Measurements from ENCODE around the gene MPLKIP.
"Not testable (repeated sequence)": the region's sequence is repeated elsewhere in the genome, so short reads cannot be mapped to it uniquely, and the experiment has no call there.

DNA sequence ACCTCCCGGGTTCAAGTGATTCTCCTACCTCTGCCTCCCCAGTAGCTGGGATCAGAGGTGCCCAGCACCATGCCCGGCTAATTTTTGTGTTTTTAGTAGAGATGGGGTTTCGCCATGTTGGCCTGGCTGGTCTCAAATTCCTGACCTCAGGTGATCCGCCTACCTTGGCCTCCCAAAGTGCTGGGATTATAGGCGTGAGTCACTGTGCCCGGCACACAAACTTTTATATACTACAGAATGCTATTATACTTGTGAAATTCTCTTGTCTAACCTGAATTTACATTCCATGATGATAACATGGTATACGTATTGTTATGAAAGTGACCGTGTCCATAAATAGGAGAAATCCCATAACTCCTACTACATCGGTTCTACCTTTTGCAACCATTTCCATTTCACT is 17.2 kb downstream of the MPLKIP start:
- TF ChIP-seq, protein P1, sequence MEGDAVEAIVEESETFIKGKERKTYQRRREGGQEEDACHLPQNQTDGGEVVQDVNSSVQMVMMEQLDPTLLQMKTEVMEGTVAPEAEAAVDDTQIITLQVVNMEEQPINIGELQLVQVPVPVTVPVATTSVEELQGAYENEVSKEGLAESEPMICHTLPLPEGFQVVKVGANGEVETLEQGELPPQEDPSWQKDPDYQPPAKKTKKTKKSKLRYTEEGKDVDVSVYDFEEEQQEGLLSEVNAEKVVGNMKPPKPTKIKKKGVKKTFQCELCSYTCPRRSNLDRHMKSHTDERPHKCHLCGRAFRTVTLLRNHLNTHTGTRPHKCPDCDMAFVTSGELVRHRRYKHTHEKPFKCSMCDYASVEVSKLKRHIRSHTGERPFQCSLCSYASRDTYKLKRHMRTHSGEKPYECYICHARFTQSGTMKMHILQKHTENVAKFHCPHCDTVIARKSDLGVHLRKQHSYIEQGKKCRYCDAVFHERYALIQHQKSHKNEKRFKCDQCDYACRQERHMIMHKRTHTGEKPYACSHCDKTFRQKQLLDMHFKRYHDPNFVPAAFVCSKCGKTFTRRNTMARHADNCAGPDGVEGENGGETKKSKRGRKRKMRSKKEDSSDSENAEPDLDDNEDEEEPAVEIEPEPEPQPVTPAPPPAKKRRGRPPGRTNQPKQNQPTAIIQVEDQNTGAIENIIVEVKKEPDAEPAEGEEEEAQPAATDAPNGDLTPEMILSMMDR (IDR thresholded peaks at IDR 0.05 in 8 of 11, conservative IDR thresholded peaks at IDR 0.05 in 3 of 11): not testable (repeated sequence)
- TF ChIP-seq POLR2AphosphoS5, POLR2A (IDR thresholded peaks at IDR 0.05): not testable (repeated sequence)
